Measurements from ENCODE around the gene SLIT3.

- TF ChIP-seq CTCF (IDR thresholded peaks at IDR 0.05 in 4 of 5, conservative IDR thresholded peaks at IDR 0.05 in 1 of 5), result no peak
- no peak for TF ChIP-seq POLR2A (IDR thresholded peaks at IDR 0.05)
These were observed 74.0 kb downstream of the SLIT3 start for GRCh38 chr5:169226895-169227294.

All from gastrocnemius medialis (tissue), 4 donors.